Stimulated activated CD4-positive, alpha-beta T cell treated with anti-CD3 and anti-CD28 coated beads, Interleukin-15, amount 100 ng/mL, for 48 hours (primary cell): Measurements from ENCODE around the gene NLRP7.
"Not testable (repeated sequence)": the region's sequence is repeated elsewhere in the genome, so short reads cannot be mapped to it uniquely, and the experiment has no call there.

ENCODE experiments used
- DNase-seq, 2 donors: peaks; one replicate each; pipeline ENCODE4 v3.0.0-alpha.2; 2020; ENCODE audit warnings: low read depth in 2 of 2

Gene NLRP7

GRCh38 chr19:54947381-54947780 is at the start of gene NLRP7:
Gene NLRP7, minus strand, starts transcription at chr19:54947530.
- DNase-seq = no peak

DNA sequence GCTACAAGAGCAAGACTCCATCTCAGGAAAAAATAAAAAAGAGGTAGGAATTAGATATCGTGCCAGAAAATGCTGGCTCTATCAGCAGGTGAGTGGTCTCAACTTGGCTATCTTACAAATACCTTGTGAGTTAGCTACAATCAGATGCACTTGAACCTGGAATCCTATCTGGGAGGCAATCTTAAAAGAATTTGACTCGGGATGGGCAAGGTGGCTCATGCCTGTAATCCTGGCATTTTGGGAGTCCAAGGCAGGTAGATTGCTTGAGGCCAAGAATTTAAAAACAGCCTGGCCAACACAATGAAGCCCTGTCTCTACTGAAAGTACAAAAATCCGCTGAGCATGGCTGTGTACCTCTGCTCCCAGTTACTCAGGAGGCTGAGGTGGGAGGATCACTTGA is 48.2 kb upstream of the NLRP7 start:
- DNase-seq = no peak

GRCh38 chr19:54989531-54989930 is 42.2 kb upstream of the NLRP7 start:
- DNase-seq = not testable (repeated sequence)

DNA sequence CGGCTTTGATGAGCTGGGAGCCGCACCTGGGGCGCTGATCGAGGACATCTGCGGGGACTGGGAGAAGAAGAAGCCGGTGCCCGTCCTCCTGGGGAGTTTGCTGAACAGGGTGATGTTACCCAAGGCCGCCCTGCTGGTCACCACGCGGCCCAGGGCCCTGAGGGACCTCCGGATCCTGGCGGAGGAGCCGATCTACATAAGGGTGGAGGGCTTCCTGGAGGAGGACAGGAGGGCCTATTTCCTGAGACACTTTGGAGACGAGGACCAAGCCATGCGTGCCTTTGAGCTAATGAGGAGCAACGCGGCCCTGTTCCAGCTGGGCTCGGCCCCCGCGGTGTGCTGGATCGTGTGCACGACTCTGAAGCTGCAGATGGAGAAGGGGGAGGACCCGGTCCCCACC is 35.2 kb upstream of the NLRP7 start:
- not testable (repeated sequence) for DNase-seq

GRCh38 chr19:54973229-54974090 is 26.1 kb upstream of the NLRP7 start:
- DNase-seq = not testable (repeated sequence)

DNA sequence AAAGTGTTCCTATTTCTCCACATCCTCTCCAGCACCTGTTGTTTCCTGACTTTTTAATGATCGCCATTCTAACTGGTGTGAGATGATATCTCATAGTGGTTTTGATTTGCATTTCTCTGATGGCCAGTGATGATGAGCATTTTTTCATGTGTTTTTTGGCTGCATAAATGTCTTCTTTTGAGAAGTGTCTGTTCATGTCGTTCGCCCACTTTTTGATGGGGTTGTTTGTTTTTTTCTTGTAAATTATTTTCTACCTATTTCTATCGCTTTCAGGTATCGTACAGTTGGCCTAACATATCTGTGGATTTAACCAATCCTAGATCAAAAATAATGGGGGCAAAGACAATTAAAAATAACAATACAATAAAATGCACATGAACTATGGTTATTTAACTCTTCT is 24.1 kb upstream of the NLRP7 start:
- not testable (repeated sequence) for DNase-seq

DNA sequence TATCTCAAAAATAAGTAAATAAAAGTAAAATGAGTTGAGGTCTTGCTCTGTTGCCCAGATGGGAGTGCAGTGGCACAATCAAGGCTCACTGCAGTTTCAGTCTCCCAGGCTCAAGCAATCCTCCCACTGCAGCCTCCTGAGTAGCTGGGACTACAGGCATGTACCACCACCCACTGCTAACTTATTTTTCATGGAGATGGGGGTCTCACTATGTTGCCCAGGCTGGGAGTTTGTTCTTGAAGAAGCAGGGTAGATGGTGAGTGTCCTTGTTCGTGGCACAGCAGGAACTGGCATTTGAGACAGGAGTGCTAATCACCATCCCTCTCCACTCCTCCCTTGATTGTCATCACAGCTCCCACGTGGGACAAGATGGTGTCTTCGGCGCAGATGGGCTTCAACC is 22.3 kb upstream of the NLRP7 start:
- DNase-seq = no peak

DNA sequence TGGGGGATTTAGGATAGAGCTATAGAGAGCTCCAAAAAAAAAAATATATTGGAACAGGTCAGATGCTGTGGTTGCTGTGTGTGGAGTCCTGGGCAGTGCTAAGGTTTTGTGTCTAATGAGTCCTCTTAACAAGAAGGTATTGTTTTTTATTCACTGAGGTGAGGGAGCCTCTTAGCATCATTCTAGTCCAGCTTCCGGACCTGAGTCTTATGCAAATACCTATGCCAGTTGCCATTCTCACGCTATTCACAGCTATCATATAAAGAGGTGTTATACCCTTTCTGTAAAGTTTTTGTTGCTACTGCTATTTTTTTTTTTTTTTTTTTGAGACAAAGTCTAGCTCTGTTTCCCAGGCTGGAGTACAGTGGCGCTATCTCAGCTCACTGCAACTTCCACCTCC is 20.3 kb upstream of the NLRP7 start:
- DNase-seq = no peak

- DNase-seq = not testable (repeated sequence)
Measured at GRCh38 chr19:54965055-54965454, 17.7 kb upstream of the NLRP7 start.

- no peak for DNase-seq
Measured at GRCh38 chr19:54959840-54960239, 12.5 kb upstream of the NLRP7 start.

GRCh38 chr19:54955376-54955775 is 8.0 kb upstream of the NLRP7 start:
- no peak for DNase-seq

DNA sequence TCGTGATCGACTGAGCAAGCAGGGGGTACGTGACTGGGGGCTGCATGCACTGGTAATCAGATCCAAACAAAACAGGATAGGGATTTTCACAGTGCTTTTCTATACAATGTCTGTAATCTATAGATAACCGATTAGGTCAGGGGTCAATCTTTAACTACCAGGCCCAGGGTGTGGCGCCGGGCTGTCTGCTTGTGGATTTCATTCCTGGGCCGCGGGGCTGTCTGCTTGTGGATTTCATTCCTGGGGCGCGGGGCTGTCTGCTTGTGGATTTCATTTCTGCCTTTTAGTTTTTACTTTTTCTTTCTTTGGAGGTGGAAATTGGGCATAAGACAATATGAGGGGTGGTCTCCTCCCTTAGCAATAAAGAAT is 6.0 kb upstream of the NLRP7 start:
- not testable (repeated sequence) for DNase-seq

DNA sequence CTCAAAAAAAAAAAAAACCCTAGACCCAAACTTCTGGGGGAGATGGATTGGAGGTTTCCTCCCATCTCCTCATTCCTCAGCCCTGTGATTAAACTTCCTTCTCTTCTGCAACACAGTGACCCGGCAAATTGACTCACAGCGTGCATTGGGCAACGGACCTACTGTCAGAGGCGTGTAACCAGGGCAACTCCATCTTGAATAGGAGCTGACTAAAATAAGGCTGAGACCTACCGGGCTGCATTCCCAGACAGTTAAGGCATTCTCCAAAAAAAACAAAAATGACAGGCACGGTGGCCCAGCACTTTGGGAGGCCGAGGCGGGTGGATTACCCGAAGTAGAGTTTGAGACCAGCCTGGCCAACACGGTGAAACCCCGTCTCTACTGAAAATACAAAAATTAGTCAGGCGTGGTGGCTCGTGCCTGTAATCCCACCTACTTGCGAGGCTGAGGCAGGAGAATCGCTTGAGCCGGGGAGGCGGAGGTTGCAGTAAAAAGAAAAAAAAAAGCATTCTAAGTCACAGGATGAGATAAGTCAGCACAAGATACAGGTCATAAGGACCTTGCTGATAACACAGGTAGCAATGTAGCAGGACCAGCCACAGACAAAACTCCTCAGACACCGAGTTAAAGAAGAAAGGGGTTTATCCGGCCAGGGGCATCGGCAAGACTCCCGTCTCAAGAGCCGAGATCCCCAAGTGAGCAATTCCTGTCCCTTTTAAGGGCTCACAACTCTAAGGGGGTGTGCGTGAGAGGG is 5.4 kb upstream of the NLRP7 start:
- no peak for DNase-seq

DNA sequence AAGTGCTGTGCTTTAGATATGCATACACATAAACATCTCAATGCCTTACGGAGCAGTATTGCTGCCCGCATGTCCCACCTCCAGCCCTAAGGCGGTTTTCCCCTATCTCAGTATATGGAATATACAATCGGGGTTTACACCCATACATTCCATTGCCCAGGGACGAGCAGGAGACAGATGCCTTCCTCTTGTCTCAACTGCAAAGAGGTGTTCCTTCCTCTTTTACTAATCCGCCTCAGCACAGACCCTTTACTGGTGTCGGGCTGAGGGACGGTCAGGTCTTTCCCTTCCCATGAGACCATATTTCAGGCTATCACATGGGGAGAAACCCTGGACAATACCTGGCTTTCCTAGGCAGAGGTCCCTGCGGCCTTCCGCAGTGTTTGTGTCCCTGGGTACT is 3.2 kb upstream of the NLRP7 start:
- not testable (repeated sequence) for DNase-seq

GRCh38 chr19:54949412-54949811 is 2.1 kb upstream of the NLRP7 start:
- DNase-seq = no peak

GRCh38 chr19:54943772-54944361 is 3.5 kb downstream of the NLRP7 start:
- DNase-seq = not testable (repeated sequence)

DNA sequence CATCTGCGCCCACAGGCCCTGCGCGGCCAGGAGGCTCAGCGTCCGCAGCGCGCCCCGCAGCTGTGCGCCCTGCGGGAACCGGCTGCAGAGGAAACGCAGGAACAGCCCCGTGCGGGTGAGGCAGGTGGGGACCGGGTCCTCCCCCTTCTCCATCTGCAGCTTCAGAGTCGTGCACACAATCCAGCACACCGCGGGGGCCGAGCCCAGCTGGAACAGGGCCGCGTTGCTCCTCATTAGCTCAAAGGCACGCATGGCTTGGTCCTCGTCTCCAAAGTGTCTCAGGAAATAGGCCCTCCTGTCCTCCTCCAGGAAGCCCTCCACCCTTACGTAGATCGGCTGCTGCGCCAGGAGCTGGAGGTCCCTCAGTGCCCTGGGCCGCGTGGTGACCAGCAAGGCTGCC is 7.8 kb downstream of the NLRP7 start:
- DNase-seq = not testable (repeated sequence)

GRCh38 chr19:54938906-54939305 is 8.4 kb downstream of the NLRP7 start:
- DNase-seq = no peak

DNA sequence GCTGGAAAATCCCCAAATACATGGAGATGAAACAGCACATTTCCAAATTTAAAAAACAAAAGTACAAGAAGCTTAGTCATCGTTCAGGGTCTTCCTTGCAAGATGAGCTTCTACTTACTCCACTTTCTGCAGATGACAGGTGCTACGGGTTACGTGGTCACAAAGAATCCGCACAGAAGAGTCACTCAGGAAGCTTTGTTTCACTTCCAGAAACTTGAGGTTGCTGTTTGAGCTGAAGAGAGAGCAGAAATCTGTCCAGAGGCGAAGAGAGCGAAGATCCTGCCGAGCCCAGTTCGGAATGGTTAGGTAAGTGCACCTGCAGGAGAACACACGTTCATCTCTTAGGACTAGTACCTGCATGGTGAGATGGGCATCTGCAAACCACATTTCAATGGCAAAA is 9.4 kb downstream of the NLRP7 start:
- DNase-seq = no peak

- DNase-seq = no peak
Measured at GRCh38 chr19:54928299-54928698, 19.0 kb downstream of the NLRP7 start.

DNA sequence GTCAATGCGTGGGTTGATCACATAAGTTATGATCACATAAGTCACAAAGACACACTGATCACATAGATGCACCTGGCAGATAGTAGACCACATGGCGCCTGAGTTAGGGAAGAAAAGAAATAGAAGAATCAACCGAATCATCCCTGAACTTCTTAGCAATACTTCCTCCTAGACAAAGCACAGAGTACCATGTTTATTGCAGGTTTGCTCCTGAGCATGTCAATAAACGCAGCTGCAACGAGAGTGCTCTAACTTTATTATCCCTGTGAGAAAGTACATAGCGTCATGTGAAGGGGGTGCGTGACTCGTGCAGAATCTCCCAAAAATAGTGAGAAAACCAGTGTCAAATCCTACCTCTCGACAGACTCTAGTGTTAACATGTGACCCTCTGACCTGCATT is 24.1 kb downstream of the NLRP7 start:
- DNase-seq = no peak

- no peak for DNase-seq
Measured at GRCh38 chr19:54921082-54921481, 26.2 kb downstream of the NLRP7 start.
